HepG2 (cell line): ENCODE results near the gene CR2. TPM values are rescaled to one million over a fixed set of nuclear protein-coding genes. Genes with fewer than 3 reads are reported as not detected.

Experiments used
- CREM ChIP-seq, 2 experiments: sonication (generic) in 1 of 2; formaldehyde crosslinking in 1 of 2; IDR thresholded peaks; 2 replicates each; pipeline versions ENCODE4 v1.4.0 to v1.6.1; 2016 to 2020; ENCODE audit warnings: antibody characterized with exemption in 1 of 2, mild to moderate bottlenecking in 1 of 2, missing genetic modification reagents in 1 of 2
- HDAC2 ChIP-seq: sonication (generic); formaldehyde crosslinking; IDR thresholded peaks from 2 replicates; pipeline ENCODE4 v1.4.0; 2020; ENCODE audit warnings: missing genetic modification reagents
- IRF2 ChIP-seq: IDR thresholded peaks from 2 replicates; pipeline ENCODE4 v1.6.1; 2018; ENCODE audit warnings: missing genetic modification reagents, missing compliant biosample characterization
- JARID2 ChIP-seq: sonication (generic); formaldehyde crosslinking; IDR thresholded peaks from 2 replicates; pipeline ENCODE4 v1.8.1; 2023; ENCODE audit warnings: missing genetic modification reagents, inconsistent platforms; ENCODE audit not compliant: insufficient replicate concordance
- LRRFIP1 ChIP-seq: sonication (generic); formaldehyde crosslinking; conservative IDR thresholded peaks from 2 replicates; pipeline ENCODE4 v1.4.0; 2020; ENCODE audit warnings: missing genetic modification reagents
- MEIS1 ChIP-seq: sonication (generic); formaldehyde crosslinking; IDR thresholded peaks from 2 replicates; pipeline ENCODE4 v1.9.0; 2021; ENCODE audit warnings: mild to moderate bottlenecking, missing genetic modification reagents, moderate library complexity, borderline replicate concordance
- NKX3-1 ChIP-seq: sonication (generic); formaldehyde crosslinking; IDR thresholded peaks from 2 replicates; pipeline ENCODE4 v1.5.0; 2020; ENCODE audit warnings: missing genetic modification reagents
- PBX2 ChIP-seq: IDR thresholded peaks from 2 replicates; pipeline ENCODE4 v1.6.1; 2016; ENCODE audit warnings: control low read depth
- PRDM4 ChIP-seq: sonication (generic); formaldehyde crosslinking; IDR thresholded peaks from 2 replicates; pipeline ENCODE4 v1.9.0; 2021; ENCODE audit warnings: missing genetic modification reagents, borderline replicate concordance
- SALL1 ChIP-seq: sonication (generic); formaldehyde crosslinking; IDR thresholded peaks from 2 replicates; pipeline ENCODE4 v1.8.0; 2022; ENCODE audit warnings: mild to moderate bottlenecking, missing genetic modification reagents
- SNRNP70 ChIP-seq: fragments of 200-400 bp; formaldehyde crosslinking; IDR thresholded peaks from 2 replicates; pipeline ENCODE4 v1.6.1; 2017; ENCODE audit warnings: mild to moderate bottlenecking, low read depth, low read length, moderate library complexity
- TRAFD1 ChIP-seq: sonication (generic); formaldehyde crosslinking; IDR thresholded peaks from 2 replicates; pipeline ENCODE4 v1.5.1; 2020; ENCODE audit warnings: missing genetic modification reagents, mild to moderate bottlenecking, borderline replicate concordance
- ZFP36 ChIP-seq: fragments of 150-350 bp; IDR thresholded peaks from 2 replicates; pipeline ENCODE4 v1.6.1; 2018; ENCODE audit warnings: borderline replicate concordance, low read length, low read depth; ENCODE audit not compliant: partially characterized antibody
- ZNF207 ChIP-seq: fragments of 450-650 bp; IDR thresholded peaks from 2 replicates; pipeline ENCODE4 v1.6.1; 2016; ENCODE audit warnings: antibody characterized with exemption, borderline replicate concordance
- ZNF253 ChIP-seq: sonication (generic); formaldehyde crosslinking; IDR thresholded peaks from 2 replicates; pipeline ENCODE4 v1.8.0; 2022; ENCODE audit warnings: mild to moderate bottlenecking, missing genetic modification reagents, borderline replicate concordance
- ZNF660 ChIP-seq: sonication (generic); formaldehyde crosslinking; IDR thresholded peaks from 2 replicates; pipeline ENCODE4 v1.5.1; 2020; ENCODE audit warnings: mild to moderate bottlenecking, low read depth, missing genetic modification reagents, borderline replicate concordance
- ZNF776 ChIP-seq: sonication (generic); formaldehyde crosslinking; IDR thresholded peaks from 2 replicates; pipeline ENCODE4 v1.4.0; 2020; ENCODE audit warnings: mild to moderate bottlenecking, missing genetic modification reagents
- ZNF781 ChIP-seq: sonication (generic); formaldehyde crosslinking; IDR thresholded peaks from 2 replicates; pipeline ENCODE4 v1.5.1; 2020; ENCODE audit warnings: borderline replicate concordance, mild to moderate bottlenecking, missing genetic modification reagents; ENCODE audit errors: not compliant biosample characterization
- ZUFSP ChIP-seq: sonication (generic); formaldehyde crosslinking; IDR thresholded peaks from 2 replicates; pipeline ENCODE4 v1.9.0; 2021; ENCODE audit warnings: missing genetic modification reagents, mild to moderate bottlenecking, borderline replicate concordance
- polyA plus RNA-seq, 8 experiments: library from polyadenylated mRNA; depleted of rRNA in 3 of 8; stranded (reverse) in 7 of 8; unstranded in 1 of 8; fragments of >200 nt; fragmentation: Illumina TruSeq in 4 of 8; extraction: Trizol in 4 of 8; gene quantifications; 2 replicates each; pipeline versions ENCODE4 v1.2.1 to v1.2.3, GENCODE V29; 2011 to 2016; ENCODE audit warnings: low read depth in 4 of 8, missing spikeins in 1 of 8, mixed read lengths in 1 of 8; ENCODE audit not compliant: insufficient read depth in 1 of 8
- total RNA-seq, 5 experiments: library from RNA; depleted of rRNA; stranded (reverse); fragments of >200 nt; fragmentation: Illumina TruSeq; extraction: Trizol; gene quantifications; 2 replicates each; pipeline ENCODE4 v1.2.3, GENCODE V29; 2016; ENCODE audit warnings: low read depth in 1 of 5

The CR2 gene
- total and polyA plus RNA-seq, 2 of the 13 experiments (the other 11 are each of a cell fraction or from before 2014, with no cell fraction given): not detected

GRCh38 chr1:207404849-207405525 is 49.1 kb upstream of the CR2 start (continued):
- TF ChIP-seq LRRFIP1 (CRISPR knock-in tag): no peak
- no peak for TF ChIP-seq ZFP36
- TF ChIP-seq ZNF253: no peak
- no peak for TF ChIP-seq JARID2 (CRISPR knock-in tag)
- no peak for TF ChIP-seq ZNF776
- TF ChIP-seq PBX2: no peak
- TF ChIP-seq ZNF781 (CRISPR knock-in tag): no peak
- TF ChIP-seq ZNF207: no peak
- no peak for TF ChIP-seq CREM (IDR thresholded peaks at IDR 0.05)
- TF ChIP-seq CREM (CRISPR knock-in tag; IDR thresholded peaks at IDR 0.05): no peak
- TF ChIP-seq MEIS1 (CRISPR knock-in tag): no peak
- no peak for TF ChIP-seq ZUFSP (CRISPR knock-in tag)
- TF ChIP-seq ZNF660 (CRISPR knock-in tag): no peak
- TF ChIP-seq IRF2 (CRISPR knock-in tag): no peak
- no peak for TF ChIP-seq TRAFD1 (CRISPR knock-in tag)
- TF ChIP-seq HDAC2 (CRISPR knock-in tag): no peak
- no peak for TF ChIP-seq SNRNP70
- TF ChIP-seq PRDM4 (CRISPR knock-in tag): no peak
- no peak for TF ChIP-seq SALL1
- TF ChIP-seq NKX3-1 (CRISPR knock-in tag): no peak
